Right lobe of liver (tissue), 6 donors: ENCODE measurements around the gene BUD23. TPM values are rescaled to one million over a fixed set of nuclear protein-coding genes. Genes with fewer than 3 reads are reported as not detected.
A peak's percentile ranks its signal among the peaks of the same experiment; 100 is the strongest.
"Not testable (repeated sequence)": the region's sequence is repeated elsewhere in the genome, so short reads cannot be mapped to it uniquely, and the experiment has no call there.

Experiments used
- ATAC-seq, 4 donors: fragments of 200-7000 bp; cut with Tn5 transposase; one replicate each; pipeline ENCODE4 v1.9.1; 2020; ENCODE audit warnings: mild to moderate bottlenecking in 4 of 4, moderate library complexity in 4 of 4
- DNase-seq, 3 donors: peaks; one replicate each; pipeline ENCODE4 v3.0.0-alpha.2; 2020
- H3K27ac ChIP-seq, 3 donors: fragments of 200-600 bp; one replicate each; pipeline ENCODE4 v1.8.0; 2022
- H3K27me3 ChIP-seq, 2 donors: fragments of 200-600 bp; one replicate each; pipeline ENCODE4 v1.8.0; 2022
- H3K36me3 ChIP-seq, 4 donors: fragments of 200-600 bp; sonication (generic) in 1 of 4; one replicate each; pipeline versions ENCODE4 v1.5.1 to v1.8.0; 2017 to 2022; ENCODE audit warnings: control low read depth in 1 of 4
- H3K4me1 ChIP-seq, 4 donors: fragments of 200-600 bp; sonication (generic) in 1 of 4; one replicate each; pipeline versions ENCODE4 v1.5.1 to v1.8.0; 2017 to 2022; ENCODE audit warnings: control low read depth in 1 of 4
- H3K4me3 ChIP-seq, 3 donors: fragments of 200-600 bp; one replicate each; pipeline ENCODE4 v1.8.0; 2022
- H3K9me3 ChIP-seq, 4 donors: fragments of 200-600 bp; sonication (generic) in 1 of 4; one replicate each; pipeline versions ENCODE4 v1.5.1 to v1.8.0; 2017 to 2022; ENCODE audit warnings: control low read depth in 1 of 4
- CTCF ChIP-seq, 4 donors: fragments of 200-600 bp in 3 of 4; fragments of 450-650 bp in 1 of 4; IDR thresholded peaks; one replicate each; pipeline versions ENCODE4 v1.5.1 to v1.8.0; 2016 to 2022; ENCODE audit warnings: antibody characterized with exemption in 4 of 4, mild to moderate bottlenecking in 2 of 4
- POLR2A ChIP-seq: fragments of 450-650 bp; IDR thresholded peaks from one replicate; pipeline ENCODE4 v1.6.1; 2017; ENCODE audit warnings: antibody characterized with exemption, mild to moderate bottlenecking
- WGBS: methylation state at CpG from one replicate; pipeline ENCODE4 v1.1.6; 2018; ENCODE audit warnings: low coverage, low lambda C conversion rate; ENCODE audit not compliant: insufficient coverage; ENCODE audit errors: missing lambda C conversion rate; 5-methylcytosine and 5-hydroxymethylcytosine counted together
- intact Hi-C, 2 donors: fragments of 100-400 bp; cut with DNase I; formaldehyde crosslinking; loops; one replicate each; pipeline versions ENCODE4 v1.11.2 to v1.14.1; 2022
- total RNA-seq, 6 experiments: library from RNA; depleted of rRNA in 2 of 6; stranded (reverse); fragments of >200 nt in 2 of 6; fragmentation: NEBNext Ultra II Directional in 3 of 6; extraction: Animal tissue kit (Norgen Biotek cat#: 25700) in 3 of 6; gene quantifications; one replicate each; pipeline versions ENCODE4 v1.1.0 to v1.2.4, GENCODE V29; 2016 to 2023
- donor health status: DM: no; HTN: yes; CAD: no.
- donor health status: DM: no; HTN: no; CAD: no.
- donor health status: DM: no; HTN: no; CAD: no.
- donor health status: DM: no; HTN: yes; CAD: no.
- donor health status: DM: no; HTN: yes; CAD: no.

The BUD23 gene
- total RNA-seq, 6 experiments from 2014 or later = 24.1 to 35.0 (median 29.2) TPM

GRCh38 chr7:73652541-73652949 is 30.9 kb upstream of the BUD23 start:
- ATAC-seq = peak; percentile 50 to 84 (median 72)

GRCh38 chr7:73655309-73655708 is 28.1 kb upstream of the BUD23 start:
- intact Hi-C loops = not testable (repeated sequence)
- WGBS = 73% methylated on average over 2 of the region's 4 CpGs

More at GRCh38 chr7:73652541-73652949, 30.9 kb upstream of the BUD23 start:
- peak in 2 of 3 donors; percentile 72 to 85 for DNase-seq
- intact Hi-C loops = no loop called here
- Histone ChIP-seq H3K9me3 (no peaks in the 10 kb centered on the region), H3K36me3 (no peaks in the 10 kb centered on the region), H3K4me1 (peaks cover 0 to 2% (median 0%) of the 10 kb centered on the region in 4 donors), H3K27ac (peak overlapping the region in 2 of 3 donors; percentile 11 to 27), H3K27me3 (no peaks in the 10 kb centered on the region), H3K4me3 (no peak overlapping the region)
- whole genome bisulfite sequencing = 35% methylated on average over 11 of the region's 11 CpGs
- TF ChIP-seq CTCF (IDR thresholded peaks at IDR 0.05) (no peak), POLR2A (no peak)

GRCh38 chr7:73659983-73660382 is 23.4 kb upstream of the BUD23 start:
- H3K27me3 ChIP-seq = no peaks in the 10 kb centered on the region
- no peak overlapping the region for H3K4me3 ChIP-seq
- no peak overlapping the region for H3K27ac ChIP-seq
- no peak for TF ChIP-seq CTCF (IDR thresholded peaks at IDR 0.05)
- TF ChIP-seq POLR2A = no peak
- intact Hi-C loops = loop anchor here in 1 of 2 donors (5.0 kb wide), 1 partner anchor 48 kb away; no protein-coding TSS in a partner anchor
- ATAC-seq = no peak
- H3K36me3 ChIP-seq = no peaks in the 10 kb centered on the region
- 60% methylated on average over 6 of the region's 8 CpGs for WGBS
- no peaks in the 10 kb centered on the region for H3K4me1 ChIP-seq
- no peak for DNase-seq
- H3K9me3 ChIP-seq = no peaks in the 10 kb centered on the region

More at GRCh38 chr7:73655309-73655708, 28.1 kb upstream of the BUD23 start:
- DNase-seq, H3K9me3 ChIP-seq, H3K4me1 ChIP-seq, H3K27me3 ChIP-seq, H3K36me3 ChIP-seq, H3K4me3 ChIP-seq, H3K27ac ChIP-seq, ATAC-seq: not testable (repeated sequence)

- ATAC-seq, H3K4me3 ChIP-seq, H3K9me3 ChIP-seq, H3K27me3 ChIP-seq, H3K4me1 ChIP-seq, H3K36me3 ChIP-seq, DNase-seq, H3K27ac ChIP-seq: not testable (repeated sequence)
- intact Hi-C loops = loop anchor here in 1 of 2 donors (5.0 kb wide), 1 partner anchor 48 kb away; no protein-coding TSS in a partner anchor
- 21% methylated on average over 4 of the region's 4 CpGs for WGBS
Observed at GRCh38 chr7:73660594-73660993, 22.8 kb upstream of the BUD23 start.

GRCh38 chr7:73663033-73663432 is 20.4 kb upstream of the BUD23 start:
- Histone ChIP-seq H3K4me3 (no peak overlapping the region), H3K27ac (no peak overlapping the region), H3K27me3 (no peaks in the 10 kb centered on the region), H3K4me1 (peaks cover 0 to 10% (median under 1%) of the 10 kb centered on the region in 4 donors), H3K9me3 (no peaks in the 10 kb centered on the region), H3K36me3 (no peaks in the 10 kb centered on the region)
- DNase-seq = no peak
- no peak for ATAC-seq
- TF ChIP-seq CTCF (IDR thresholded peaks at IDR 0.05) (no peak), POLR2A (no peak)
- intact Hi-C loops = loop anchor here in 1 of 2 donors (5.0 kb wide), 1 partner anchor 51 kb away; no protein-coding TSS in a partner anchor
